HG03342 (cell line): ENCODE results near the gene ULK4.
"Not testable (repeated sequence)": the region's sequence is repeated elsewhere in the genome, so short reads cannot be mapped to it uniquely, and the experiment has no call there.

Experiments
- ATAC-seq: cut with Tn5 transposase; IDR thresholded peaks from one replicate; pipeline ENCODE4 v1.9.1; 2021; ENCODE audit warnings: mild to moderate bottlenecking, moderate library complexity; ENCODE audit not compliant: unreplicated experiment

The ULK4 gene

DNA sequence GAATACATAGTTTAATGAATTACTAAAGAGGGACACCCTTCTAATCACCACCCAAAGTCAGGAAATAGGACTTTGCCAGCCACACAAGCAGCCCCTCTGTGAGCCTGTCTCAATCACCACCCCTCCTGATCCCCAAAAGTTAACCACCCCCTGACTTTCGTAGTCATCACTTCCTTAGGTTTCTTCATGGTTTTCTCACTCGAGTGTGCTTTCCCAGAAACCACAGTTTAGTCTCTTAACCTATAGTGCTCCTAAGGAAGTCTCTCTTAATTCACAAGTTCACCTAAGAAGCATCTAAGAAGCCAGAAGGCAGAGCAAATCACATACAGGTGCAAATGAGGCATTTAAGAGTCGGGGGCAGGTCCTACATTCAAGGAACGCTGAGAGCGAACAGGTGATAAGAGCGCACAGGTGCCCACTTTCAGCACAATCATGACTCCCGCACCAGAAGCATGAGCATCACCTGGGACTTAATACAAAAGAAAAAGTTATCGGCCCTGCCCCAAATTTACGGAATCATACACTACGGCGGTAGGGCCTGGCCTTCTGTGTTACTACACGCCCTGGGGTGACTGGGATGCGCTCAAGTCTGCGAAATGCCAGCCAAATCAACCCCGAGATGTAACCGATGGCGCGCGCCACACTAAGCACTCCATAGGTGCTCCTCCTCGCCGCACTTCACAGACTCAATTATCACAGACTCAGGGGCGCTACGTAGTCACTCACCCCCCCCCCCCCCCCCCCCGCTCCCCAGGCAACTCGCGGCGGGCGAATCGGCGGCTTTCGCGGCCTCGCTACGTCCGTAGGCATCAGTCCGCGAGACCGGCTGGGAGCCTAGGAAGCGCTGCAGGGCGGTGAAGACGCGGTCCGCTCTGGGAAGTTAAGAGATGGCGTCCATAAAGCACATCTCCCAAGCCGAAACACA lies 815 bp downstream of the ULK4 start:
- ATAC-seq: peak; percentile 11

DNA sequence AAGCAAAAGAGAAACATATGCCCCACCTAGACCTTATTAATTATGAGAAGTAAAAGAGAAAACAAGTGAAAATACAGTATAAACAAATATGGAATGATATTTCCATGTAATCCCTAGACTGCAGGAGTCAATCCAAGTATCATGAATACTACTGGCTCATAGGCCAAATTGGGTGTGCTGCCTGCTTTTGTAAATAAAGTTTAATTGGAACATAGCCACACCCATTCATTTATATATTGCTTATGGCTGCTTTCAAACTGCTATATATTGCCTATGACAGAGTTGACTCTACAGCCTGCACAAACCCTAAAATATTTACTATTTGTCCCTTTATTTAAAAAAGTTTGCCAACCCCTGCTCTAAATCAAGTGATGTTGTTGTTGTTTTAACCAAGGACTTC lies 5.3 kb downstream of the ULK4 start:
- no peak for ATAC-seq

DNA sequence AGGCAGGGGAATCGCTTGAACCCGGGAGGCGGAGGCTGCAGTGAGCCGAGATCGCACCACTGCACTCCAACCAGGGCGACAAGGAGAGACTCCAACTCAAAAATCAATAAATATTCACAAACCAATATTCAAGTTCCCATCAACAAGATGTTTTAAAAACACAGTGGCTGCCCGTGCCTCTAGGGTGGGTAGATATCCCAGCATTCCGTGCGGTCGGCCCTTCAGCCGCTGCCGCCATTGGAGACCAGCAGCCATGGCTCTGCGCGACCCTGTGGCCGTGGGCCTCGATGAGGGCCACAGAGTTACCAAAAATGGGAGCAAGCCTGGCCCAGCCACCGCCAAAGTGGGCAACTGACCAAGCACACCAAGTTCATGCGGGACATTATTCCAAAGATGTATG lies 6.7 kb downstream of the ULK4 start:
- ATAC-seq: no peak

DNA sequence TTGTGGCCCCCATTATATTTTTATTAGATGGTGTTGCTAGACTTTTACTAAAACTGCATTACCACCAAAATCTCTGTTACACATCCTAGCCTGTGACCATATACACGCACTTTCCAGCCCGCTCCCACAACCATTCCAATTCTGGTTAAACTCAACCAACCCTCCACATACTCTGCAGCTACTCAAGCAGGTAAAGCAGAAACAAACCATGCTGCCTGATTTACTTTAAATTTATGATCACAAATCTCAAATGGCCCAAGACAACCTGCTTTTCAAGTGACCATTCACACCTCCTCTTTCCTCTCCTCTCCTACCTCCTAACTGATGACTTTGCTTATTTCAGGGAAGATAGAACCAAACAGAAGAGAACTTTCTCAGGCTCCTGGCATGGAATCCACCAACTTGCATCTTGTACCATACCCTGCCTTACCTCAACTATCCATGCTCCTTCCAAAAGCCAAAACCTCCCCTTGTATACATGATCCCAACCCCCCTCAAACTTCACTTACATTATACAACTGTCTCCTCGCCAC lies 18.5 kb downstream of the ULK4 start:
- no peak for ATAC-seq

DNA sequence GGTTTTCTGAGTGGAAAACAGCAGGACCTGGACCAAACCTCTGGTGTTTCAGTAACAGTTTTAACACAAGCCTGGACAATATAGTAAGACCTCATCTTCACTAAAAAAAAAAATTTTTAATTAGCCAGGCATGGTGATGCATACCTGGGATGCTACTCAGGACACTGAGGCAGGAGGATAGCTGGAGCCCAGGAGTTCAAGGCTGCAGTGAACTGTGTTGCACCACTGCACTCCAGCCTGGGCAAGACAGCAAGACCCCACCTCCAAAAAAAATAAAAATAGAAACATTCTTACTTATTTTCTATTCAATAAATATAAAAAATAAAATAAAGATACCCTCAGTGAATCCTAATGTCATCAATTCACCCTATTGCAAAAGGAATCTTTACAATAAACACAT lies 21.5 kb downstream of the ULK4 start:
- no peak for ATAC-seq

DNA sequence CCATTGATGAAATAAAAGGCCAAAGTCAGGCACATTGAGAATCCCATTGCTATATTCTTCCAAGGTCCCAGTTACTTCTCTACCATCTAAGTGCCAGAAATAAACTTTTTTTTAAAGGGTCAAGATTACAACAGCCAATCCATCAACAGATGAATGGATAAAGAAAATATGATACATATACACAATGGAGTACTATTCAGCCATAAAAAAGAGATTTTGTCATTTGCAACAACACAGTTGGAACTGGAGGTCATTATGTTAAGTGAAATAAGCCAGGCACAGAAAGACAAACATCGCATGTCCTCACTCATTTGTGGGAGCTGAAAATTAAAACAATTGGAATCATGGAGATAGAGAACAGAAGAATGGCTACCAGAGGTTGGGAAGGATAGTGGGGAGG lies 25.5 kb downstream of the ULK4 start:
- ATAC-seq: no peak

DNA sequence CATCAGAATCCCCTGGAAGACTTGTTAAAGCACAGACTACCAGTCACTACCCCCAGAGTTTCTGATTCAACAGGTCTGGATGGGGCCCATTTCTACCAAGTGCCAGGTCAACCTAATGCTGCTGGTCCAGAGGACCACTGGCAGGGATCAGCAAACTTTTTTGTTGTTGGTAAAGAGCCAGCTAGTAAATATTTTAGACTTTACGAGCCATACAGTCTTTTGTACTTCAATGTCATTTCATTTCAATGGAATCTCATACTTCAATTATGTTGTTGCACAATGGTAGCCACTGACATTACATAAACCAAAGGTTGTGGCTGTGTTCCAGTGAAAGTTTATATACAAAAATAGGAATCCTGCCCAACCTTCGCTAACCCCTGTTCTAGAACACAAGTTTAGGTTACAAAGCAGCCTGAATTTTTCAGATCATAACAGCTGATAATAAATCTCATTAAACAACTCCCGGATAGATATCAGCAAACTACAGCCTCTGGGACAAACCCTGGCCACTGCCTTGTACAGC lies 28.7 kb downstream of the ULK4 start:
- ATAC-seq: no peak

DNA sequence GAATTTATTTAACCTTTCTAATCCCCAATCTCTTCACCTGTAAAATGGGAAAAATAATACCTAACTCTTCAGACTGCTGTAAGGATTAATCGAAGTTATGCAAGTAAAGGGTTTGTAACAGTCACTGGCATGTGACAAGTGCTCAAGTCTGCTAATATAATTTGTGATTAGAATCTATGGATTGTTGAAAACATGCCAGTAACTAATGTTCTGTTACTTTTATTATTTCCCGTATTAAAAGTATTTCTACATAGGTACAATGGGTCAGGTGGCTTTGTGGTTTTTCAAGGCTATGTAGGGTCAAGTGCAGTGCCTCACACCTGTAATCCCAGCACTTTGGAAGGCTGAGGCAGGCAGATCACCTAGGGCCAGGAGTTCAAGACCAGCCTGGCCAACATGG lies 29.4 kb downstream of the ULK4 start:
- no peak for ATAC-seq

DNA sequence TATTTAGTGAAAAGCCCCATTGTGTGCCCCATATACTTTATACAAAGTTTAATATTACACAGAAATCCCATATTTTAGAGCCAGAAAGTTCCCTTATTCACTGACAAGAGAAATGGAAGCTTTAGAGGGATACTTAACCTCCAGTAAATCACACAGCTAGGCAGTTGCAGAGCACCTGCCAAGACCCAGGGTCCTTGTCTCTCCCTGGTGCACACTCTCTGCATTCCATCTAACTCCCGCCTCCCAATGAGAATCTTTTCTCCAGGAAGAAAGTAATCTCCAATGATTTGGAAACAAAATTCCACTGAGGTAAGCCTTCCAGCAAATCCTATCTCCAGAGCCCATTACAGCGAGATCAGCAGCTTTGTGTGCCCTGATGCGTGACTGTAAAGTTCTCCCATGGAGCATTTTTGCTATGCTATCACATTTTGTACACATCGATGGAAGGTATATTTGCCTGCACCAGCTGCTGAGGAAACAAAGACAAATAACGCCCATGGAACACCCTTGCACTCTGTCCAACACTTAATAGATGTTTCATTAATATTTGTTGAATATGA lies 41.4 kb downstream of the ULK4 start:
- no peak for ATAC-seq

DNA sequence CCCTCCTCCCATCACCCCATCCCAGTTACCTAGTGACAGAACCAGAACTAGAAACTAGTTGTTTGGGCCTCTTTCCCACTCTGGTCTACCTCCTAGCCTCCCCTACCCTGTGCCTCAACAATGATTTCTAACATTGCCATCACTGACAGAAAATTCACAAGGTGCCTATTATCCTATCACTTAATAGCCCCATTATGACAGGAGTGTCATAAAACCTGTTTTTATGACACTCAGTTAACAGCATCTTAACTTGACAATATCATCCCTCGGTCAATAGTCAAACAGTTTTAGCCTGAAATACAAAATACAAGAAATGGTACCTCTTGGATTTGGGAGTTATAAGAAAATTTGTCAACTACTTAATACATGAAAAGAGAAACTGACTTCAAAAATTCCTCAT lies 46.5 kb downstream of the ULK4 start:
- no peak for ATAC-seq

DNA sequence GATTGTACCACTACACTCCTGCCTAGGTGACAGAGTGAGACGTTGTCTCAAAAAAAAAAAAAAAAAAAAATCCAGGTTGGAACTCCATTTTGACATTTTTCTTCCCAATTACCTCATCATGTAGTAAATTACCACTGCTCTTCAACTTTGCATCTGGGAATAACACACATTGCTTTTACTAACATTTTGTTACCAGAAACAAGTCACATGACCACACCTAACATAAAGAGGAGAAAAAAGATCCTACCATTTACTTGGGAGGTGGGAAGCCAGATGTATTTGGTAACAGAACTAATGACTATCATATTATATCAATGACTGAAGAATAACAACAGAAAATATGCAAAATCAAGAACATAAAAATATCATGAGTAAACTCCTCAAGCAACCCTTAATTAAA lies 49.6 kb downstream of the ULK4 start:
- ATAC-seq: no peak

DNA sequence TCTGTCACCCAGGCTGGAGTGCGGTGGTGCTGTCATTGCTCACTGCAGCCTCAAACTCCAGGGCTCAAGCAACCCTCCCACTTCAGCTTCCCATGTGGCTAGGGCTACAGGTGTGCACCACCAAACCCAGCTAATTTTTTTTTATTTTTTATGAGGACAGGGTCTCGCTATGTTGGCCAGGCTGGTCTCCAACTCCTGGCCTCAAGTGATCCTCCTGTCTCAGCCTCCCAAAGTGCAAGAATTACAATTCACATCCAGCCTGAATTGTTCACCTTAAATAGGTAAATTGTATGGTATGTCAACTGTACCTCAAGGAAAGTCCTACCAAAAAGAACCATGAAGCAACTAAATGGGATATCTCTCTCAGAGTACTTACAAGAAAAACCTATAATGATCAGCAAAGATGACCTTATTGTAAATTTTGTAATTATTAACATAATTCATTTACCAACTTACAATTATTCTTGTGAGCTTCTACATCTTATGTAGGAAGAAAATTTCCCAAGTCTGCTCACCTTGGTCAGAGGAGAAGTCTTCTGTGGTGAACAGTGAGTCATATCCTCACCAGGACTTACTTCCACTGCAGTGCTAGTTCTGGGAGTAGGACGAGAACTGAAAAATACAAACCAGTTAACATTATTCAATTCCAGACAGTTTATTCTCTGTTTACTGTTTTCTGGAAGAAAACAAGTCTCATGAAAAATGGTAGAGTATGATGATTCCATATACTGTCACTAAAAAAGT lies 54.4 kb downstream of the ULK4 start:
- no peak for ATAC-seq

DNA sequence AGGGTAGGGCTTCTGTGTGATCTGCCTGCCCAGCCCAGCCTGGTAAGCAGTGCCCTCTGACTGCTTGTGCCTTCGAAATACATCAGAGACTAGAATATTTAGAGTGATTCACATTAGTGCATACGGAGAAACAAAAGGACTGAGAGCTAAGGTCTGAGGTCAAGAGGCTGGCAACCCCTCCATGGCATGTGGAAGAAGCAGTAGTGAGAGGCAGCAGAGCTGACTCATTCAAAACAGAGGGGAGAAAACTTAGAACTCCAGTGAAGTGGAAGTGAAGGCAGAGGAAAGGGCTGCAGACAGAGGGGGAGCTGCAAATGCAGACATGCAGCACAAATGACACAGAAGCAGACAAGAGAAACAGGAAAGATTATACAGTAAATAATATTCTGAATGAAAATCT lies 61.6 kb downstream of the ULK4 start:
- ATAC-seq: no peak

DNA sequence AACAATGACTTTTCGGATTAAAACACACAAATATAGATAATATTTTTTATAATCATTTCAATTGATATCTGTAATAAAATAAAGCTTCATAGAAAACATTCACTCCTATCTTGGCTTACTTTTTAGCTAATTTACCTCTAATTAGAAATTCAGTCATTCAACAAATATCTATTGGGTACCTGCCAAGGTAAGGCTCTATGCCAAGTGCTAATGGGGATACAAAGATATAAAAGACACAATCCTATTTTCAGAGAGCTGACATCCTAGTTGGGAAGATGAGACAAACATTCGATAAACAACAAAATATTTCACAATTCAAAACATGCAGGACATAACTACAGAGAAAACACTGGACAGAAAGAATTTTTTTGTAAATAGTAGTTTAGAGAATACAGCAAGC lies 63.3 kb downstream of the ULK4 start:
- ATAC-seq: no peak

DNA sequence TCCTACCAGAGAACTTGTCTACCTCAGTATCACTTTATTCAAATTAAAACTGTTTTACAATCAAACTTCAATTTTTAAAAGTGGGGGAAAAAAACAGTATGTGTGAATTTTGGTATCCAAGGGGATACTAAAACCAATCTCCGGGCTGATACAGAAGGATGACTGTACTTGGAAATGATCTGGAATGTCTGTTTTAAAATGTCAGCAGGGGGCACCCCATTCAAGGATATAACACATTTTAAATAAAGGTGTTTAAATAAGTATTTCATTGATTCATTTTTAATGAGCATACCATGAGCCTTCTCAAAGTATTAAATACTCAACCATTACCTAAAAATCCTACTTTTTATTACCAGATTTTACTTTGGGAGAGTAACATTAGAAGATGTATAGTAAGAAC lies 67.9 kb downstream of the ULK4 start:
- ATAC-seq: no peak

DNA sequence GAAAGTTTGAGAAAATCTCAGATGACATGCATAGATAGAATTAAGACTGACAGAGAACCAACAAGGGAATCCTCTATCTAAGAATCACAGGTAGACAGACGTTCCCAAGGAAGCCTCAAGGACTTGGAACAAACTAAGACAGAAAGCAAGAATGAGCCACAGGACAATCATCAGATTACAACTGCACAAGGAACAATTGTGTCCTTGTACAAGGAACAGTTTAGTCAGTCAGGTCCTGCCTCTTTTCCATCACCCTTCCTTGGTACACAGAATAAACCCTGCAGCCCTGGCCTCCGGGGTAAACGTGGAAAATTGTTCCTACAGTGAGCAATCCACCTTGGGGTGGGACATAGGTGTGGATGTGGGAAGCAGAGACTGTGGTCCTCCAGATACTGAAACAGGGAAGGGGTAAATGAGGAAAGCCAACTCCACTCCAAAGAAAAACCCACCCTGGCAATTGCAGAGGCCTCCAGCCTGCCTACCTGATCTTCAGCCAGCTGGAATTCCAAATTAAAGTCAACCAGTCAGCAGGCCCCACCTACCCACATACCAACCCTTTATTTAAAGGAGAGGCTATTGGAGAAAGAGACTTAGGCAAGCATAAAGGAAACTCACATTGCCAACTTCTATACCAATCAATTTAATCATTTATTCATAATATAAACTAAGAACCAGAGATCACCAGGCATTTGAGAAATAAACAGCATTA lies 73.4 kb downstream of the ULK4 start:
- ATAC-seq: no peak

DNA sequence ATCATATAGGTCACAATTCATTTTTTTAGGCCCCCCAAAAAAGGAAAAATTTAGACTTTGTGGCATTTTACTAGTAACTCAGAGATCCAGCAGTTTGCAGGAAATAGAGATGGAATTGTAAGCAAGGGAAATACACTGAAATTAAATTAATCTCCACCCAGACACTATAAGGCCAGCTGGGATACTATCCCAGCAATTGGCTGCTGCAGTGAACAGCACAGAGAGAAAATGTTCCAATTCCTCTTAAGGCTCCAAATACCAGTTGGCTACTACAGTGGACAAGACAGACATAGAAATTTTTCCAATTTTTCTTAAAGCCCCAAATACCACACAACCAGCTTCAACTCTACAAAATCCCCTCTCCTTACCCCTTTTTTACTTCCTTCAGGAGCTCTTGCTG lies 78.9 kb downstream of the ULK4 start:
- ATAC-seq: no peak

DNA sequence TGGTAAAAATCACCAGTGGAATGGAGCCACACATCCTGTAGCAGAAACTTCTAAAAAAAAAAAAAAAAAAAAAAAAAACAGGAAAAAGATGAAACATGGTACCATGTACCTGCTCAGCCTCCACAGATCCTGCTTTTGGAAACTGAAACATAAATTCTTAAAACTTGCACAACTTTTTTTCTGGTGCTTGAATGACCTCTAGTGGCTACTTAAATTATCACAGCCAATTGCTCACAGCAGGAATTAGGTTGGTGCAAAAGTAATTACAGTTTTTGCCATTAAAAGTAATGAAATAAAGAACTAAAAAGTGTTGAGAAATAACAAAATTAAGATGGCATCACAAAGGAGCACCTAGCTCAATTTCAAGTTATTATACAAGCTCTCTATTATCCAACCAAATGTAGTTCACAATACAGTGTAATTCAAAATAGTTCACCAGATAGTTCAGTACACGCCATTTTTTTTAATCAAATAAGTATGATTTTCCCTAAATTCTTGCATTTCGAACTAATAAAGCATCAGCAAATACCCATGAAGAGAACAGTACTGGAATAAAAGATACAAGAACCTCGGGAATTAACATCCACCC lies 80.6 kb downstream of the ULK4 start:
- no peak for ATAC-seq

DNA sequence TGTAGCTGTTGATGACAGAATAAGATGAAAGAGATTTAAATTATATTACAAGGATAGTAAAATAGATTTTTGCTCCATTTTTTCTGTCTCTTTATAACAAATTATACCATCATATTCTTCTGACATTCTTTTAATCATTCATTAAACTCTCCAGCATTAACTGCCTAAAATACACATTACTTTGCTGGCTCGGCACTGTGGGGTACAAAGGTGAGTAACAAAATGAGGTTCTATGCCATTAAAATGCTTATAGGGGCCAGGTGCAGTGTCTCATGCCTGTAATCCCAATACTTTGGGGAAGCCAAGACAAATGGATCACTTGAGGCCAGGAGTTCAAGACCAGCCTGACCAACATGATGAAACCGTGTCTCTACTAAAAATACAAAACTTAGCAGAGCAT lies 81.5 kb downstream of the ULK4 start:
- ATAC-seq: no peak

DNA sequence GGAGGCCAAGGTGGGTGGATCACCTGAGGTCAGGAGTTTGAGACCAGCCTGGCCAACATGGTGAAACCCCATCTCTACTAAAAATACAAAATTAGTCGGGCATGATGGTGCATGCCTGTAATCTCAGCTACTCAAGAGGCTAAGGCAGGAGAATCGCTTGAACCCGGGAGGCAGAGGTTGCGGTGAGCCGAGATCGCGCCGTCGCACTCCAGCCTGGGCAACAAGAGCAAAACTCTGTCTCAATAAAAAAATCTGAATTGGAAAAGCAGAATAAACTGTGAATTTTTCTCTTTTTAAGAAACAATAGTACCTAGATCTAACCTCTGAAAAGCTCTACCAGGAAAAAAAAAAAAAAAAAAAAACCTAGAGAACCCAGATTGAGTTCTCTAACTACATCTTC lies 84.2 kb downstream of the ULK4 start:
- ATAC-seq: not testable (repeated sequence)
